GM21528 (cell line): ENCODE data around the gene TCAIM.

Experiments
- ATAC-seq: cut with Tn5 transposase; IDR thresholded peaks from one replicate; pipeline ENCODE4 v1.9.1; 2021; ENCODE audit warnings: mild to moderate bottlenecking, moderate library complexity; ENCODE audit not compliant: unreplicated experiment, low FRiP score

TCAIM gene, protein sequence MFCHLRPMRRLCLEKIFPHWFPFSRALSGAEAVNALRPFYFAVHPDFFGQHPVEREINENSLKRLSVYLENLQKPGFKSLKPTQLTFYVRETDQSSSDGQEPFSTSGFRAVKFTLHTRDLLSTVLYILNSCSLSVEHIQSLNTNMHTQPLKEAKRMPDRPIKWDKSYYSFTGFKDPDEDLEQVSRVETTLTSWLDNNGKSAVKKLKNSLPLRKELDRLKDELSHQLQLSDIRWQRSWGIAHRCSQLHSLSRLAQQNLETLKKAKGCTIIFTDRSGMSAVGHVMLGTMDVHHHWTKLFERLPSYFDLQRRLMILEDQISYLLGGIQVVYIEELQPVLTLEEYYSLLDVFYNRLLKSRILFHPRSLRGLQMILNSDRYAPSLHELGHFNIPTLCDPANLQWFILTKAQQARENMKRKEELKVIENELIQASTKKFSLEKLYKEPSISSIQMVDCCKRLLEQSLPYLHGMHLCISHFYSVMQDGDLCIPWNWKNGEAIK

DNA sequence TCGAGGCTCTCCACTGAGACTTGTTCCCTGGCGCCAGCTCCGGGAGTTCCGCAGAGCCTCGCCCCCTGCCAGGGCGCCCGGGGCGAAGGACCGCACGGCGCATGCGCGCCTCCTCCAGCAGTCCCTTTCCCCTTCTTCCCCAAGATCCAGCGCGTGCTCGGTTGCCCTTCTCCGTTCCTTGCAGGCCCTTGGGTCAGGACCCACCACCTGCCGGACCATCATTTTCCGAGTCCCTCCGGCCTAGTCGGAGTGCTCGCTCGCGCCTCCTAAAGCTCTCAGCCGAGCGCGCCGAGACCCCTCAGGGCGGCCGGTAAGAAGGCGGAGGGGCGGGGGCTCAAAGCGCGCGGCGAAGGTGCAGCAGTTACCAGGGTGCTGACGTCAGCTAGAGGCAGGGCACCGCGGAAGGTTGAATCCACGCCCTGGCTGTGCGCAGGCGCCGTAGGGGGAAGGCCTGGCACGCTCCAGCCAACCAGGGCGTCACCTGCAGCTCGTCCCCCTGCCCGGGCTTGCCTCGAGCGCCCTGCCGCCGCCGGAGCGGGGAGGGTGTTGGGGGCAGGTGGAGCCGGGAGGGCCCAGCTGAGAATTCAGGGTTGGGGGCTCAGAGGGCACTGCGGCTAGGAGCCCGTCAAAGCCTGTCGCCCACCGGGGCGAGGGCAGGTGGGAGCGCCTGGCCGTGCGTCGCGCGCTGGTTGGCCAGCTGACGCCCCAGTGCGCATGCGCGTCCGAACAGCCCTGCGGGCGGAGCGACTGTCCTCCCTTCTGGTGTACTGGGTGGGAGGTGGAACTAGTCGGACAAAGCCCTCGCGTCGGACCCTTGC is at the start of gene TCAIM:
Gene TCAIM (plus strand): TSS at position 757 of the 818 bp plus-strand sequence. CDS start 16,017 bp downstream, outside the sequence.
- peak; percentile 92 for ATAC-seq

DNA sequence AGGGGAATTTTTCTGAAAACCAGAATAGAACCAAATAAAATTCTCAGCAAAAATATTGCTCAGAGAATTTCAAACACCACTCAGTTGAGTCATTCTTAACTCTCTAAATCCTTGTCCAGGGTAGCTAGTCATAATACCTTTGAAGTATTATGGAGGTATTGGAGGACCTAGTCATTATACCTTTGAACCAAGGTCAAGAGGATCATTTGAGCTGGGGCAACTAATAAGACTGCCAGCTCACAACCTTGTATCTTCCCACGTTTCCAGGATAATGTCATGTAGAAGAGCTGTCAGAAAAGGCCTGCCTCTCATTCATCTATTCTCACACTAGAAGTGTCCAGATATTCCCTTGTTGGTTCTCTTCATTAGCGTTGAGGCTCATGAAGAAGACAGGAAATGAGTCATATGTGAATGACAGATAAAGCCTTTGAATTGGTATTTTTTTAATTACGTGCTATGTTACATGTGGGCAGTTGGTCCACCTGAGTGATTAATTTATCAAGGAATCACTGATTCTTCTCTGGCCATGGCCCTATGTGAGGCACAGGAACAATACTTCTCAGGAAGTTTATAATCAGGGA is 48.6 kb upstream of the TCAIM start:
- ATAC-seq = no peak

DNA sequence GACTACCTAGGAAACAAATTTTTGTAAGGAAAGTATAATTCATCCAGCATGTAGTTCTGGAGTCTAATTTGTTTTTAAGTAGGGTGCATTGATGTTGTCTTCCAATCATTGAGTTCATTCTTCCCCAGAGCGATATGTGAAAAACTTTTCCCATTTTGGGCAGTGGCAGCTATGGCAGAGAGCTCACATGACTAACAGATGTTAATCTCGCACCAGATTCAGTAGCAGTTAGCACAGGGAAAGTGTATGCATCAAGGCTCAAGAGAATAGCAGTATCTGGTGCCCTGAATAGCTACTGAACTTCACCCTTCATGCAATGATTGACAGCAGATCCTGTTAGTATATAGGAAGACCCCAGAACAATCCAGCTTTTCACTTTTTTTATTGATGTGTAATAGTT is 46.3 kb upstream of the TCAIM start:
- ATAC-seq = no peak

DNA sequence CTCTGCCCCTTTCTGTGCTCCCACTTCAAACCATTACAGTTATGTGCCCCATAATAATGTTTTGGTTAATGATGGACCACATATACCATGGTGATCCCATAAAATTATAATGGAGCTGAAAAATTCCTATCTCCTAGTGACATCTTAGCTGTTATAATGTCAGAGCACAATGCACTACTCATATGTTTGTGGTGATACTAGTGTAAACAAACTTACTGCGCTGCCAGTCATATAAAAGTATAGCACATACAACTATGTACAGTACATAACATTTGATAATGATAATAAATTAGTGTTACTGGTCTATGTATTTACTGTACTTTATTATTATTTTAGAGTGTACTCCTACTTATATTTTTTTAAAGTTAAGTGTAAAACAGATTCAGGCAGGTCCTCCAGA is 45.6 kb upstream of the TCAIM start:
- no peak for ATAC-seq

DNA sequence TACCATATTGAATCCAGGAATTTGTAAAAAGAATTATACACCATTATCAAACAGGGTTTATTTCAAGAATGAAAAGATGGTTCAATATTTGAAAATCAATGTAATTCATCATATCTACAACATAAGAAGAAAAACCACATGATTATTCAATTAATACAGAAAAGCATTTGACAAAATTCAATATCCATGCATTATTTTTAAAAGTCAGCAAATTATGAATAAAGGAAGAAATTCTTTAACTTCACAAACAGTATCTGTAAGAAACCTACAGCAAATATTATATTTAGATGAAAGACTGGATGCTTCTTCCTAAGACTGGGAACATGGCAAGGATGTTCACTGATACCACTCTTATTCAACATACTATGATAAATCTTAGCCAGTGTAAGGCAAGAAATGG is 41.3 kb upstream of the TCAIM start:
- ATAC-seq = no peak

DNA sequence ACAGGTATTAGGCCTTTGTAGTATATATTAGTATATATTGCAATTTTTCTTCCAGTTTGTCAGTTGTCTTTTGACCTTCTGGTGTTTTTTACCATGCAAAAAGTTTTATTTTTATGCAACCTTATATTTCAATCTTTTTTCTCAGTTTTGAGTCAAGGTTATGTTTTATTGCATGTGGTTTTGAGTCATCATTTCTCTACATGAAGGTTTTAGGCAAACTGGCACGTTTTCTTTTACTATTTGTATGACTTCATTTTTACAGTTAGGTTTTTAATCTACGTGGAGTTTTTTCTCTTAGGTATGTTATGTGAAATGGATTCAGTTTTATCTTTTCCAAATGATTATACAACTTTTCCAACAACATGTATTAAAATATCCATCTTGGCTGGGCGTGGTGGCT is 36.8 kb upstream of the TCAIM start:
- no peak for ATAC-seq

DNA sequence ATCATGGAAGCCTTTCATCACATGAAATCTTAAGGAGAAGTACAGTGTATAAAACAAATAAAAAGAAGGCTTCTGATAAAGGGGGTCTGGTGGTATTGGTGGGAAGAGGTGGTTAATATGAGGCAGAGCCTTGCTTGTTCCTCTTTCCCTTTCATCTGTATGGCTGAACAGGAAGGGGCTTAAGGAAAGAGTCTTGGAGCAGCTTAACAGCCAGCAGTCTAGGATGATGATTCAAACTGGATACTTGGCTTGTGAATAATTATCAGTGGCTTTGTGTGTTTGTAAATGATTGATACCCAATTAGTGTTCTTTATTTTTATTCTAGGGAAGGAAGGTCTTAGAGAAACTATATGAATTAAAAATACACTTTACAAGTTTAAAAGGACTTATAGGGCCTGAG is 29.1 kb upstream of the TCAIM start:
- no peak for ATAC-seq

DNA sequence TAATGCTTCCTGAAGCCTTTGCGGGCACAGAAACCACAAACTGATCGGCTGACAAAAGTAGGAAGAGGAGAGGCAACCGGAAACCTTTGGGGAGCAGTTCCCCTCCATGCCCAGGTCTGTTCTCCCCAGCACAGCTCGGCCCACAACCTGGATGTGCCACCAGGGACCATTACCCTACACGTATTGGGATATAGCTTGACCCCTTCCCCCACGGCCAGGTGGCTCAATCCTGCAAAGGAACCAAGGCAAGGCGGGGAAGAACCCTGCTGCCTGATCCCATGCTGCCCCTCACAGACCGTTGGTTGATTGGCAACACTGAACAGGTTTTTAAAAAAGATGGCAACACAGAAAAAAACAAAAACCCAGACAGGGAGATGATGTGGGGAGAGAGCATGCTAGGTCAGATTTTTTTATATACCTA is 19.7 kb upstream of the TCAIM start:
- no peak for ATAC-seq

DNA sequence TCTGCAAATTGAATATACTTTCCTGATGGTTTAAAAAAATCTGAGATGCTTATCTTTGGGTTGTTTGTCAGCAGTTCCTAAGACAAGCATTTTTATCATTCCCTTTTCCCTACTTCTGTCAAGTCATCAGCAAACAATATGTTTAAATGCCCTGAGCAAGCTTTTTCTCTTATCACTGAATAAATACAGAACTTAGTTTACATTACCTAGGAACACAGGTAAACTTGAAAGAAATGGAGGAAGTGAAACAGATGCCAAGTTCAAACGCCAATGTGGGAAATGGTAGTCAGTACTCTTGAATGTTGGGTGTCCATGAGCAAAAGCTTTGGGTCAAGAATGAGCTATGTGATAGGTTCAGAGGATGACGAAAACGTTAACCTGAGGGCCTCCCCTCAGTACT is 17.2 kb upstream of the TCAIM start:
- no peak for ATAC-seq

DNA sequence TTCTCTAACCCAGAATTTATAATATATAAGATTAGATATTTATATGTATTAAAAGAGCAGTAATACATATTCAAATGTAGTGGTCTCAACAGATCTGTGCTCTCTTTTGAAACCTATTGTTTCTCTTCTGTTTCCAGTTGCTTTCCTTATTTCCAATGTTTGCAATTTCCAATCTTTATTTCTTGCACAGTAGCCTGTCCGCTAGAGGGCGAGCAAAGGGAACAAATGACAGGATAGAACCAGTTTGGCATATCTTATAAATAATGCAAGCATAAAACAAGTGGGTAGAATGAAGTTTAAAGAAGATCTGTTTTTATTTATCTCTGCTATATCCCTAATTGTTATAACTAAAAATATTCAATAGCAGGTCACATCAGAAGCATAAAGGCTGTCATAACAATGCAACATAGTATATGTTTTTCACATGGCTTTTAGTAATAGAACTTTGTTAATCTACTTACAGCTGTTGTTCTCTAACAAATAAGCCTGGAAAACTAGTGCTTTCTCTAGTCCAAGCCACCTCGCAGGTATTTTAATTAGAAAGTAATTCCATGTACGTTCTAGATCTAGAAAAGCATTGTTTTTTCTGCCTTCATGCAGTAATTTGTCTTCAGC is 15.1 kb upstream of the TCAIM start:
- ATAC-seq = no peak

DNA sequence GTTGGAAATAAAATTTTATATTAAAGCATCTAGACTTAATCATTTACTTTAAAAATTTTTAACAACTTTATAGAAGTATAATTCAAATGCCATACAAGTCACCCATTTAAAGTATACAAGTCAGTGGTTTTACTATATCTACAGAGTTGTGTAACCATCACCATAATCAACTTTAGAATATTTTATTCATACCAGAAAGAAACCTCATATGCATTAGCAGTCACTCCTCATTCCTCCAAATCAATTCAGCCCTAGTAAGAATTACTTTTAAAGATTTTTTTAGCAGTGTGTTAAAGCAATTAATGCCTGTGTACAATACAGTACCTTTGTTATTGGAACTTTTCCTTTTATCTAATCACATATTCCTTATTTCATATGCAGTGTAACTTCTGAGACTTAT is 14.0 kb upstream of the TCAIM start:
- no peak for ATAC-seq

DNA sequence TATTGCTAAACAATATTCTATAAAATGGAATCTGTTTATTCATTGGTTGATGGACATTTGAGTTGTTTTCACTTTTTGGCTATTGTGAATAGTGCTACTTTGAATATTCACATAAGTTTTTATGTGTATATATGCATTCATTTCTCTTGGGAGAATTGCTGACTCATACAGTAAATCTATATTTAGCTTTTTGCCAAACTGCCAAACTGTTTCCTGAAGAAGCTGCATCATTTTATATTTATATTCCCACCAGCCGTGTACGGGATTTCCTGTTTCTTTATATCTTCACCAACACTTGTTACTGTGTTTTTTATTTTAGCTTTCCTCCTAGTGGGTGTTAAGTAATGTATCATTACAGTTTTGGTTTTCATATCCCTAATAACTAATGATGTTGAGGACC is 12.5 kb upstream of the TCAIM start:
- ATAC-seq = no peak

DNA sequence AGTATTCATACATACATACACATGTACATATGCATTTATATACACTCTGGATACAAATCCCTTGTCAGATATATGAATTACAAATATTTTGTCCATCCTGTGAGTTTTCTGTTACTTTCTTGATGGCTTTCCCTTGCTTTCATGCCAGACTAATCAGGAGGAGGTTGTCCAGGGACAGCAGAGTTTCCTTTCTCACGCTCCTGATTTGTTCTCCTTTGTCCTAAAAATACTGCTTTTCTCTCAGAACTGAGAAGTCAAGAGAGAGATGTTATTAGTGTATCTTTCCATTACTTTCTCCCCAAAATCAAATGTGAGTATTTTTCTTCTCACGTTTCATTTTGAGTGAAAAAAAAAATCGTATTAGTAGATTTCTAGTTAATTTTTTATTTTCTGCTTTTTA is 12.1 kb upstream of the TCAIM start:
- ATAC-seq = no peak

DNA sequence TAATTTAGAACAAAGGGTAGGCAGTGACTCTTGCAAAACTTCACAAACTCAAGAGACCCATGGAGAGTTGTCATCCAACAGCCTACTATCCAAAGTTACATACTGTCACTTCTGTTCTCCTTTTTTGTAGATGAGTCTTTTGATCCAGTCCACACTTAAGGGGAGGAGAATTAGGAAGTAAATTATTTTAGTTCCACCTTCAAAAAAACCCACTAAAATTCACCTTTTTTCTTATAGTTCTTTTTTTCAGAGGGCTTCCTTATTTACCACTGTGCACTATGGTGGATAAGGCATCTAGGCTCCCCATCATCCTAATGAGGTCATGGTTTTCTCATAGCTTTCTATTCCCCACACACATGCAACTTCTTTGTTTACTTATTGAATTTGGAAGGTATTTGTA is 8.6 kb upstream of the TCAIM start:
- no peak for ATAC-seq

DNA sequence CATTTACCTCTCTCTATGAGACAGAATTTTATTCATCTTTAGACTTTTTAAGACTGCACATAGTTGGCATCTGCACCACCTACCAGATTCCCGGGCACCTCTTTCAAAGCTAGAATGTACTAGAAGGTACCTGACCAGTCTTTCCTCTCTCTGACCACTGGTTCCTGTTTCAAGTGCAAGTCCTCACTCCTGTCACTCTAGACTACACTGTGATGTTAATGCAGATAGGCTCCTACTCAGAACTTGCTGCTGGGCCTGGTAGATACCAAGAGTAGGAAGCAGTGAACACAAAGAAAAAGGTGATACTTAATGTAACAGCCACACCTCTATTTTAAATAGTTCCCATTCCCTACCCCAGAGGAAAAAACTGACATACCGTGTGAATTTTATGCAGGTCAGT is 8.1 kb upstream of the TCAIM start:
- no peak for ATAC-seq

DNA sequence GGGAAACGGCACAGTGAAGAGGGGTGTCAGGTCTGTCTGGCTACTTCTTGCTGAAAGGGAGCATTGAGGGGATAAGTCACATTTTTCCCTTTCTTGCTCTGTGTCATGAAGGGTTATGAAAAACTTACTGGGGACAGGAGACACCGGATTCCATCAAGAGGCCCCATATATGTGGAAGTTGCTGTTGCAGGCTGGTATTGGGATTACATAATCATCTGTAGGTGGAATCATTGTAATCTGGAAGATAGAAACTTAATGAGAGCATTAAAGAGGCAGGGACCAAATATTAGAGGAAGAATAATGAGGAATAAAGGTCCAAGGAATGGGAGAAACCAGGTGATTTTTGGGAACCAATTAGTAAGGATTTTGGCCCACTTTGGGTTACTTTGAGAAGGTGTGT is 4.2 kb upstream of the TCAIM start:
- ATAC-seq = no peak

DNA sequence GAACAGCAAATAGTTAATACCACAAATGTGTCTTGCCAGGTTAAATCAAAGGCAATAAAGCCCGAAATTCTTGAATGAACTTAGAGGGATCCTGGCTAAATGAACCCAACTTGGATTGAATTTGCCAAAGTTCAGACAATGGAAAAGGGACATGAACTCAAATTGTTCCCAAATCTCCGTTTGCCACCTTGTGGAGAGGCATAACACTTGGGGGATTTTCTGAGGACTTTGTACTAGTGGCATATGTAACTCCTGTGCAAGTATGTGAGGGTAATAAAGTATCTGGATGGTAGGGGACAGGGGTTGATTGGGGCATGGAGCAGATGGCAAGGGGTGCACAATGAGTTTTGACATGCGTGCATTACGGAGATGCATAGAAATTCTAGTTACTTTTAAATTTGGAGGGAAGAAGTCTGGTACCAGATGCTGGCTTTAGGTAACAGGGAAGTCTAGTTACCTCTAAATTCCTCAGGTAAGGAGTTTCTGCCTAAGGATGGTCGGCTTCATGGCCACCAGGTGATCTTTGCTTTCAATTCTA is 1.2 kb upstream of the TCAIM start:
- no peak for ATAC-seq

DNA sequence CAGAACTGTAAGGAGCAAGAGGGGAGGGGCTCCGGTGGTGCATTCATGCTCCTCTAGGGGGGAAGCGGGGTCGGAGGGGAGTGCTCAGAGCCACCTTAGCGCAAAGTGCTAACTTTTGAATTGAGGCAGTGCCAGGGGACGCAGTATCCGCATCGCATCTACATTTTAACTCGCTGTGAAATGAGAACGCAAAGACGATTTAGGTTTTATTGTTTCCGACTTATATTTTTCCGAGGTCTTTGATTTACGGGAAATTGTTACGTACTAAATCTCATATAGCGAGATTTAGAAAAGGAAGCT is 212 bp downstream of the TCAIM start:
- no peak for ATAC-seq

DNA sequence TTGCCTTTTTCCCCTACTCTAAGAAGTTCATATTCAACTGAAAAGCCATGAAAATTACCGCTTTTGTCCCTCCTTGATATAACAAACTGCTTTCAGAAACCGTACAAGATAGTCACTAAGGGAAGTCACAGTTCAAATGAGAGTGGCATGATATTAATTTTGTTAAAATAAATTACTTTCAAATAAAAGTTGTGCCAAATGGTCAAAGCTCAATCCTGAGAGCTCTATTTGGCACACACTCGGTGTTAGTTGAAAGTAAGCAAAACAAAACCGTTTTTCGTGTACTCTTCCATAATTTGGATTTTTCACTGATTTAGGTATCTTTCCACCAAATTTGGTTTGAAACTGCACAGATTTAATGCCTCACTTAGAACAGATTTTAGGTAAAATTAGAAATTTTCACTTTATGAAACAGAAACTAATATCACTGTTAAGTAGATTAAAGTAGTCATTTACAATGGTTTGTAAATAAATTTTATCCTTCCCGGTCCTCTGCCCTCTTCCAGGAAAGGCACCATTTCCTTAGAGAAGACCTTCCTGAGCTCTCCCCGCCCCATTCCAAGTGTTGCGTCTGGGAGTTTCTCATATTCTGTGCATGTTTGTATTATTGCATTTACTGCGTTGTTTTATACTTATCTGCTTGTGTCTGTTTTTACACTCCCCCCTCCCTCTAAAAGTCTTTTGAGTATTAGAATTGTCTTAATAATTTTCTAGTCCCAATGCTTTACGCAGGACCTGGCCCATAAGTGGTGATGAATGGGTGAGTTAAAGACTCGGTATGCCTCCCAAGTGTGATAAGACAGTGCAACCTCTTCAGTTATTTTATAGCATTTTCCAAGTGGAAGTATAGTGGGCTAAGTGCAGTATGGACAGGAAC is 853 bp downstream of the TCAIM start:
- ATAC-seq = no peak

DNA sequence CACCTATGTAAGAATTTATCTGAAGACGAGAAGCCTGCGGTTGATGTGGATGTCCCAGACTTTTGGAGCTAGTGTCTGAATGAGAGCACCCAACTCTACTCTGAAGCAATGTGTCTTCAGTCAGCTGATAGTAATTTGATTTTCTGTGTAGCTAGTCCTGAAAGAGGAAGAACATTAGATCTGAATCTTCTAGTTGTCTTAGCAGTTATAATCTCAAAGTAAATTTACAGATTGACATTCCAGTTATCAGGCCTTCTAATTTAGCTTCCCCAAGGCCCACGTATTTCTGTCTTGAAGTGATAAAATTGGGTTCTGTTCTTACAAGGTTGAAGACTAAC is 1.5 kb downstream of the TCAIM start:
- no peak for ATAC-seq
